Measurements from ENCODE around the gene LRCH2. TPM values are rescaled to one million over a fixed set of nuclear protein-coding genes. Genes with fewer than 3 reads are reported as not detected.
A peak's percentile ranks its signal among the peaks of the same experiment; 100 is the strongest.

Gene LRCH2
- total RNA-seq, 6 experiments from 2014 or later, result 0.07 to 0.23 (median 0.12) TPM

DNA sequence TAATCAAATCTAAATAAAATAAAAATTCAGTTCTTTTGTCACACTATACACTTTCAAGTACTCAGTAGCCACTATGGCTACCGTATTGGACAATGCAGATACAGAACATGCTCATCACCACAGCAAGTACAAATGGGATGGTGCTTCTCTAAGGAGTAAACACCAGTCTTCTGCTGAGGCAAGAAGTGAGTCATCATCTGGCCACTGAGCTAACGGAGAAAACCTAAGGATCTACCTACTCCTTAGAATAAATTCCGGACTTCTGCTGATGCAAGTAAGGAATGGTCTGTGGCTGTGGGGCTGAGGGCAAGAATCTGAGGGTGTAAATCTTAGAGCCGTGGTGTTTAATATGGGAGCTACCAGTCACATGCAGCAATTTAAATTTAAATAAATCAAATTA lies 56.0 kb downstream of the LRCH2 start:
- intact Hi-C loops (cut with DNase I), result no loop called here
- TF ChIP-seq POLR2A (IDR thresholded peaks at IDR 0.05), result no peak
- TF ChIP-seq CTCF (IDR thresholded peaks at IDR 0.05), result no peak
- H3K27ac ChIP-seq, result no peak overlapping the region
- H3K9me3 ChIP-seq, result no peaks in the 10 kb centered on the region
- H3K36me3 ChIP-seq, result no peaks in the 10 kb centered on the region
- no peaks in the 10 kb centered on the region for H3K4me1 ChIP-seq
- DNase-seq (no peak), ATAC-seq (no peak)
- no peak overlapping the region for H3K4me3 ChIP-seq
- WGBS (ENCODE audit: insufficient coverage, low coverage, low lambda C conversion rate, missing lambda C conversion rate), result 46% methylated on average over 4 of the region's 4 CpGs
- peaks cover 0 to 6% of the 10 kb centered on the region in 2 donors for H3K27me3 ChIP-seq

- TF ChIP-seq POLR2A (IDR thresholded peaks at IDR 0.05) (no peak), CTCF (IDR thresholded peaks at IDR 0.05) (no peak)
- Histone ChIP-seq H3K27me3 (no peaks in the 10 kb centered on the region), H3K36me3 (no peaks in the 10 kb centered on the region), H3K4me1 (no peaks in the 10 kb centered on the region), H3K27ac (no peak overlapping the region), H3K4me3 (no peak overlapping the region), H3K9me3 (no peaks in the 10 kb centered on the region)
- no peak for DNase-seq
- ATAC-seq, result no peak
- 60% methylated on average over 3 of the region's 3 CpGs for WGBS (ENCODE audit: insufficient coverage, low coverage, low lambda C conversion rate, missing lambda C conversion rate)
- intact Hi-C loops (cut with DNase I), result no loop called here
Measured at GRCh38 chrX:115174548-115174947, 59.3 kb downstream of the LRCH2 start.

- WGBS (ENCODE audit: insufficient coverage, low coverage, low lambda C conversion rate, missing lambda C conversion rate), result 58% methylated on average over 9 of the region's 9 CpGs
- no peak for ATAC-seq
Measured at GRCh38 chrX:115173181-115173580, 60.7 kb downstream of the LRCH2 start.

DNA sequence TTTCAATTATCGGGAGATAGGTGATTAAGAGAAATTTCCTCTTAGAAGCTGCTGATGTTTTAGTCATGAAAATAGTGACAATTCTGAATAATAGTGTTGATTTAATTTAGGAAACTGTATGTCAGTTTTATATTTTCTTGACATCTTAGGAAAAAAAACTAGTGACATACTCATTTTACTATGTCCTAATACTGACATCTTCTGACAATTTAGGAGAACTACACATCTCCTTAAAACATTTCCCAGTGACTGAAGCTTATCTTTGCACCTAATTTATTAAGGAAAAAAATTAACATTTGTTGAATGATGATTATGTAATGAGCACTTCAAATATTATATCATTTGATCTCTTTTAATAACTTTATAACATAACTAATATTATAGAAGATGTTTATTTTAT lies 86.7 kb downstream of the LRCH2 start:
- no peaks in the 10 kb centered on the region for H3K9me3 ChIP-seq
- peak in 3 of 4 donors; percentile 33 to 46 (median 44) for ATAC-seq
- H3K27ac ChIP-seq, result no peak overlapping the region
- no peaks in the 10 kb centered on the region for H3K27me3 ChIP-seq
- H3K4me3 ChIP-seq, result no peak overlapping the region
- no peaks in the 10 kb centered on the region for H3K36me3 ChIP-seq
- no peak for DNase-seq
- TF ChIP-seq CTCF (IDR thresholded peaks at IDR 0.05) (peak; percentile 46 to 70 (median 61)), POLR2A (IDR thresholded peaks at IDR 0.05) (no peak)
- no peaks in the 10 kb centered on the region for H3K4me1 ChIP-seq
- intact Hi-C loops (cut with DNase I), result no loop called here
- 58% methylated on average over 1 of the region's 1 CpG for WGBS (ENCODE audit: insufficient coverage, low coverage, low lambda C conversion rate, missing lambda C conversion rate)

More at GRCh38 chrX:115173181-115173580, 60.7 kb downstream of the LRCH2 start:
- TF ChIP-seq POLR2A (IDR thresholded peaks at IDR 0.05) (no peak), CTCF (IDR thresholded peaks at IDR 0.05) (no peak)
- H3K27me3 ChIP-seq, result no peaks in the 10 kb centered on the region
- H3K36me3 ChIP-seq, result no peaks in the 10 kb centered on the region
- DNase-seq, result no peak
- no peak overlapping the region for H3K27ac ChIP-seq
- no peaks in the 10 kb centered on the region for H3K4me1 ChIP-seq
- no peaks in the 10 kb centered on the region for H3K9me3 ChIP-seq
- intact Hi-C loops (cut with DNase I), result no loop called here
- no peak overlapping the region for H3K4me3 ChIP-seq

DNA sequence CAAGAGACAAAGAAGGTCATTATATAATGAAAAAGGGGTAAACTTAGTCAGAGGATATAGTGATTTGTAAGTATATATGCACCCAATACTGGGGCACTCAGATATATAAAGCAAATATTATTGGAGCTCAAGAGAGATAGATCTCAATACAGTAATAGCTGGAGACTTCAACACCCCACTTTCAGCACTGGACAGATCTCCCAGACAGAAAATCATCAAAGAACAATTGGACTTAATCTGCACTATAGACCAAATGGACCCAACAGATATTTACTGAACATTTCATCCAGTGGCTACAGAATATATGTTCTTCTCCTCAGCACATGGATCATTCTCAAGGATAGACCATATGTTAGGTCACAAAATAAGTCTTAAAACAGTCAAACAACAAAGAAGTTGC lies 91.8 kb downstream of the LRCH2 start:
- no peak for DNase-seq
- Histone ChIP-seq H3K4me3 (no peak overlapping the region), H3K27me3 (no peaks in the 10 kb centered on the region), H3K36me3 (no peaks in the 10 kb centered on the region), H3K9me3 (no peaks in the 10 kb centered on the region), H3K4me1 (no peaks in the 10 kb centered on the region), H3K27ac (no peak overlapping the region)
- TF ChIP-seq CTCF (IDR thresholded peaks at IDR 0.05) (no peak), POLR2A (IDR thresholded peaks at IDR 0.05) (no peak)
- intact Hi-C loops (cut with DNase I), result no loop called here
- no peak for ATAC-seq
